GM18858 (cell line): ENCODE data around the gene SLCO2B1.
"Not testable (repeated sequence)": the region's sequence is repeated elsewhere in the genome, so short reads cannot be mapped to it uniquely, and the experiment has no call there.

Experiments used
- ATAC-seq: cut with Tn5 transposase; IDR thresholded peaks from one replicate; pipeline ENCODE4 v1.9.1; 2021; ENCODE audit not compliant: unreplicated experiment

The SLCO2B1 gene

GRCh38 chr11:75150879-75151278, at the start of gene SLCO2B1:
TSS of gene SLCO2B1 (plus strand) at chr11:75151107. CDS start at chr11:75151382, 275 bp downstream.
- no peak for ATAC-seq

GRCh38 chr11:75101424-75102128, 49.3 kb upstream of the SLCO2B1 start:
- ATAC-seq, result no peak

- no peak for ATAC-seq
Measured at GRCh38 chr11:75103380-75104026, 47.4 kb upstream of the SLCO2B1 start.

- ATAC-seq, result no peak
Measured at GRCh38 chr11:75105462-75105925, 45.4 kb upstream of the SLCO2B1 start.

- not testable (repeated sequence) for ATAC-seq
Measured at GRCh38 chr11:75105967-75106681, 44.8 kb upstream of the SLCO2B1 start.

GRCh38 chr11:75107187-75107586, 43.7 kb upstream of the SLCO2B1 start:
- no peak for ATAC-seq

GRCh38 chr11:75112200-75112599, 38.7 kb upstream of the SLCO2B1 start:
- ATAC-seq, result no peak

- no peak for ATAC-seq
Measured at GRCh38 chr11:75113030-75113429, 37.9 kb upstream of the SLCO2B1 start.

- ATAC-seq, result no peak
Measured at GRCh38 chr11:75114465-75114864, 36.4 kb upstream of the SLCO2B1 start.

GRCh38 chr11:75118577-75118976, 32.3 kb upstream of the SLCO2B1 start:
- no peak for ATAC-seq

- ATAC-seq, result no peak
Measured at GRCh38 chr11:75126564-75126963, 24.3 kb upstream of the SLCO2B1 start.

- ATAC-seq, result no peak
Measured at GRCh38 chr11:75132080-75132479, 18.8 kb upstream of the SLCO2B1 start.

- ATAC-seq, result no peak
Measured at GRCh38 chr11:75133976-75134375, 16.9 kb upstream of the SLCO2B1 start.

GRCh38 chr11:75135021-75135650, 15.8 kb upstream of the SLCO2B1 start:
- ATAC-seq, result no peak

GRCh38 chr11:75135651-75136050, 15.3 kb upstream of the SLCO2B1 start:
- ATAC-seq, result no peak

- ATAC-seq, result no peak
Measured at GRCh38 chr11:75140269-75141138, 10.4 kb upstream of the SLCO2B1 start.

- no peak for ATAC-seq
Measured at GRCh38 chr11:75141166-75141565, 9.7 kb upstream of the SLCO2B1 start.

- no peak for ATAC-seq
Measured at GRCh38 chr11:75142714-75143419, 8.0 kb upstream of the SLCO2B1 start.

GRCh38 chr11:75143420-75143731, 7.5 kb upstream of the SLCO2B1 start:
- no peak for ATAC-seq

- ATAC-seq, result no peak
Measured at GRCh38 chr11:75144716-75145014, 6.2 kb upstream of the SLCO2B1 start.
